ENCODE results near the gene PACSIN3. TPM values are rescaled to one million over a fixed set of nuclear protein-coding genes. Genes with fewer than 3 reads are reported as not detected.

The PACSIN3 gene
- polyA plus RNA-seq, 1 experiment, result 25.2 TPM

DNA sequence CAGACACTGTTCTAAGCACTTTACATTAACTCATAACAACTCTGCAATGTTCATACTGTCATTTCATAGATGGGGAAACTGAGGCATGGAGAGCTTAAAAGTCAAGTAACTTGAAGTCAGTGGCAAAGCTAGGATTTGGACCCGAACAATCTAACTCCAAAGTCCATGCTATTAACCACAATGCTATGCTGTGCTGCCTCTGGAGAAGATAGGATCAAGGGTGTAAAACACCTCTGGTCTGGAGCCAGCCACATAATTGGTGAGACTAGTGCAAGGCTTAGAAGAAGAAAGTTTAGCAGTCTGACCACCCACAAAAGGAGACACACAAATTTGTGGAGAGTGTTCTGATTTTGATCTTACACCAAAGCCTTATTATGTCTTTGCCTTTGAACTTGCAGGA, 53.3 kb downstream of the PACSIN3 start:
- Histone ChIP-seq H3K27me3 (ENCODE audit: control insufficient read depth, insufficient read depth, low read length) (no peaks in the 10 kb centered on the region), H3K36me3 (ENCODE audit: control insufficient read depth, insufficient read depth, low read length) (no peaks in the 10 kb centered on the region), H3K4me3 (ENCODE audit: low read depth, low read length) (no peak overlapping the region)
- no peak for DNase-seq (ENCODE audit: low read depth)
- POLR2A ChIA-PET, result no interaction called here
- CTCF ChIA-PET, result interaction anchor here (2.3 to 2.7 kb wide), 2 partner anchors 10 to 20 kb away, joined by 6 read pairs; no protein-coding TSS in a partner anchor
- TF ChIP-seq CTCF (IDR thresholded peaks at IDR 0.05; ENCODE audit: insufficient read depth, low read depth, low read length), result no peak

- no peak for DNase-seq (ENCODE audit: low read depth)
- TF ChIP-seq CTCF (IDR thresholded peaks at IDR 0.05; ENCODE audit: insufficient read depth, low read depth, low read length), result no peak
- no peak overlapping the region for H3K4me3 ChIP-seq (ENCODE audit: low read depth, low read length)
Observed at GRCh38 chr11:47132490-47132889, 53.7 kb downstream of the PACSIN3 start.

DNA sequence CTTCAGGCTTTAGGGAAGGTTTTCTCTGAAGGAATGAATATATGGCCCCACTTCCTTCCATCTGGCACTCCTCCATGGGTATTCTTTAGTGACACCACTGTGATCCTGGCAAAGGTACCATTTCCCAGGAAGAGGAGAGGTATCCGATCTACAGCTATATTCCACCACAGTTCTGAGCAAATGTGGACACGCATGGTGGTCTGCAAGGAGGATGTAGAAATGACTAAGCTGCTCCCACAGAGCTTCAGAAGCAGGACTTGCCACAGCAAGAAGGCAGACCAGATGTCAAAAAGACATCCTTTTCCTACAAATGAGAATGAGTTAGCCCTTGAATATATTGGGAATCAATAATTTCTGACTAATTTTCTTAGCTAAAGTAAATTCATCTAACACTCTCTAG, 55.1 kb downstream of the PACSIN3 start:
- ChIA-PET POLR2A (no interaction called here), CTCF (interaction anchor here (0.6 to 1.5 kb wide), 4 partner anchors 9 to 147 kb away, joined by 3 to 6 read pairs (median 4); no protein-coding TSS in a partner anchor)
- no peak for TF ChIP-seq CTCF (IDR thresholded peaks at IDR 0.05; ENCODE audit: insufficient read depth, low read depth, low read length)

More at GRCh38 chr11:47132490-47132889, 53.7 kb downstream of the PACSIN3 start:
- no peaks in the 10 kb centered on the region for H3K27me3 ChIP-seq (ENCODE audit: control insufficient read depth, insufficient read depth, low read length)
- ChIA-PET CTCF (interaction anchor here (2.3 to 2.7 kb wide), 2 partner anchors 10 to 20 kb away, joined by 6 read pairs; no protein-coding TSS in a partner anchor), POLR2A (no interaction called here)
- no peaks in the 10 kb centered on the region for H3K36me3 ChIP-seq (ENCODE audit: control insufficient read depth, insufficient read depth, low read length)

GRCh38 chr11:47130543-47130942, 55.7 kb downstream of the PACSIN3 start:
- no peak for DNase-seq (ENCODE audit: low read depth)
- ChIA-PET POLR2A (no interaction called here), CTCF (interaction anchor here (0.6 to 1.5 kb wide), 4 partner anchors 10 to 146 kb away, joined by 3 to 6 read pairs (median 4); no protein-coding TSS in a partner anchor)
- Histone ChIP-seq H3K36me3 (ENCODE audit: control insufficient read depth, insufficient read depth, low read length) (no peaks in the 10 kb centered on the region), H3K4me3 (ENCODE audit: low read depth, low read length) (no peak overlapping the region), H3K27me3 (ENCODE audit: control insufficient read depth, insufficient read depth, low read length) (no peaks in the 10 kb centered on the region)
- no peak for TF ChIP-seq CTCF (IDR thresholded peaks at IDR 0.05; ENCODE audit: insufficient read depth, low read depth, low read length)

More for the DNA sequence above, 55.1 kb downstream of the PACSIN3 start:
- H3K36me3 ChIP-seq (ENCODE audit: control insufficient read depth, insufficient read depth, low read length), result no peaks in the 10 kb centered on the region
- DNase-seq (ENCODE audit: low read depth), result no peak
- no peak overlapping the region for H3K4me3 ChIP-seq (ENCODE audit: low read depth, low read length)
- H3K27me3 ChIP-seq (ENCODE audit: control insufficient read depth, insufficient read depth, low read length), result no peaks in the 10 kb centered on the region

Small RNA genes within 50 kb of the gene (small RNA-seq; reads per million reads assigned to genes)
- not detected for gene MIR6745 (ENCODE audit: insufficient read length, low read depth, low replicate concordance)

Other genes starting within 250 kb of the PACSIN3 start
- gene CSTPP1, start 249.7 kb downstream of the PACSIN3 start, polyA plus RNA-seq (2011; rRNA removed), result 23.5 and 48.7 TPM in 2 replicates
- gene ARFGAP2, start 9.6 kb downstream of the PACSIN3 start, polyA plus RNA-seq (2011; rRNA removed), result 44.8 and 58.1 TPM in 2 replicates
- 44.9 and 46.5 TPM in 2 replicates for gene DDB2, start 28.5 kb upstream of the PACSIN3 start, polyA plus RNA-seq (2011; rRNA removed)
- 24.6 and 31.1 TPM in 2 replicates for gene ACP2, start 62.4 kb upstream of the PACSIN3 start, polyA plus RNA-seq (2011; rRNA removed)
- gene NR1H3, start 71.6 kb upstream of the PACSIN3 start, polyA plus RNA-seq (2011; rRNA removed), result 20.7 and 25.9 TPM in 2 replicates
- gene MADD, start 83.7 kb upstream of the PACSIN3 start, polyA plus RNA-seq (2011; rRNA removed), result 15.4 and 19.8 TPM in 2 replicates
- not detected in 2 replicates for gene MYBPC3, start 166.3 kb upstream of the PACSIN3 start, polyA plus RNA-seq (2011; rRNA removed)
- not detected in 2 replicates for gene SPI1, start 192.1 kb upstream of the PACSIN3 start, polyA plus RNA-seq (2011; rRNA removed)
- gene SLC39A13, start 222.2 kb upstream of the PACSIN3 start, polyA plus RNA-seq (2011; rRNA removed), result 59.7 and 108 TPM in 2 replicates
- 187 and 191 TPM in 2 replicates for gene PSMC3, start 240.0 kb upstream of the PACSIN3 start, polyA plus RNA-seq (2011; rRNA removed)